Endothelial cell of umbilical vein (primary cell): ENCODE measurements around the gene ASB1. TPM values are rescaled to one million over a fixed set of nuclear protein-coding genes. Genes with fewer than 3 reads are reported as not detected.

Experiments
- BruUV-seq: library from RNA; stranded (reverse); fragments of 400-500 nt; replicated peaks from 2 replicates; lab custom pipeline; 2021; lab: Mats Ljungman, UMichigan
- CTCF ChIA-PET: fragments of 300-600, 350-600 bp; sonication (Branson Sonifier 250); formaldehyde crosslinking; loops from one replicate; lab custom pipeline; 2021; ENCODE audit warnings: antibody characterized with exemption, inconsistent platforms; lab: Charles Lee
- POLR2A ChIA-PET: fragments of 300-600, 350-600 bp; sonication (Branson Sonifier 250); formaldehyde crosslinking; loops from one replicate; lab custom pipeline; 2021; ENCODE audit warnings: antibody characterized with exemption, inconsistent platforms; lab: Charles Lee
- DNase-seq: peaks from one replicate; pipeline ENCODE4 v3.0.0-alpha.2; 2011; ENCODE audit warnings: low read depth, low spot score
- FAIRE-seq: peaks from 2 replicates; lab custom pipeline; 2011; peaks lifted over from hg19 to GRCh38; lab: Jason Lieb, UNC
- H2AFZ ChIP-seq: 2 replicates; pipeline ENCODE4 v1.6.0; 2012; ENCODE audit warnings: low read depth, low read length, control low read depth, inconsistent platforms
- H3K27ac ChIP-seq: 2 replicates; pipeline ENCODE4 v1.5.1; 2011; ENCODE audit warnings: low read depth, mild to moderate bottlenecking, control low read depth, low read length, moderate library complexity; ENCODE audit not compliant: insufficient read depth
- H3K27me3 ChIP-seq, 2 experiments: 2 replicates each; pipeline versions ENCODE4 v1.6.0 to v1.6.1; 2011; ENCODE audit warnings: low read length in 2 of 2, mixed read lengths in 1 of 2; ENCODE audit not compliant: control insufficient read depth in 2 of 2, insufficient read depth in 2 of 2
- H3K36me3 ChIP-seq, 2 experiments: 2 replicates in 1 of 2; 3 replicates in 1 of 2; pipeline ENCODE4 v1.5.1; 2011; ENCODE audit warnings: low read length in 2 of 2, mild to moderate bottlenecking in 1 of 2, moderate library complexity in 1 of 2; ENCODE audit not compliant: control insufficient read depth in 2 of 2, insufficient read depth in 2 of 2; ENCODE audit errors: extremely low read depth in 1 of 2
- H3K4me1 ChIP-seq: 3 replicates; pipeline ENCODE4 v1.5.1; 2011; ENCODE audit warnings: mild to moderate bottlenecking, low read length; ENCODE audit not compliant: control insufficient read depth, insufficient read depth; ENCODE audit errors: extremely low read depth
- H3K4me2 ChIP-seq: 2 replicates; pipeline ENCODE4 v1.6.1; 2011; ENCODE audit warnings: low read length, control low read depth, mixed read lengths; ENCODE audit not compliant: insufficient read depth
- H3K4me3 ChIP-seq, 3 experiments: fragments of 200-600 bp in 1 of 3; sonication (generic), shearing (Covaris generic) in 1 of 3; replicated peaks in 1 of 3; 2 replicates each; pipeline ENCODE4 v1.5.1; 2011 to 2016; ENCODE audit warnings: control low read depth in 3 of 3, low read length in 3 of 3, mild to moderate bottlenecking in 2 of 3, inconsistent platforms in 1 of 3, low read depth in 1 of 3, moderate library complexity in 1 of 3; ENCODE audit not compliant: insufficient read depth in 1 of 3
- H3K79me2 ChIP-seq: 2 replicates; pipeline ENCODE4 v1.6.0; 2012; ENCODE audit warnings: low read length, inconsistent platforms; ENCODE audit not compliant: control insufficient read depth, insufficient read depth
- H3K9ac ChIP-seq: replicated peaks from 2 replicates; pipeline ENCODE3; 2011; ENCODE audit warnings: low read length, control low read depth; ENCODE audit not compliant: insufficient read depth; ENCODE audit errors: extremely low read depth
- H3K9me1 ChIP-seq: replicated peaks from 3 replicates; pipeline ENCODE4 v1.6.0; 2011; ENCODE audit warnings: mild to moderate bottlenecking, low read length; ENCODE audit not compliant: control insufficient read depth, insufficient read depth; ENCODE audit errors: extremely low read depth
- H3K9me3 ChIP-seq: replicated peaks from 2 replicates; pipeline ENCODE4 v1.5.1; 2012; ENCODE audit warnings: low read length, inconsistent platforms; ENCODE audit not compliant: control insufficient read depth, insufficient read depth
- H4K20me1 ChIP-seq: replicated peaks from 2 replicates; pipeline ENCODE3; 2011; ENCODE audit warnings: mild to moderate bottlenecking, low read length; ENCODE audit not compliant: control insufficient read depth, insufficient read depth; ENCODE audit errors: extremely low read depth
- CTCF ChIP-seq, 2 donors: IDR thresholded peaks; 1 replicate in 1 of 2; 2 replicates in 1 of 2; pipeline ENCODE4 v1.5.1; 2011; ENCODE audit warnings: low read length in 2 of 2, mild to moderate bottlenecking in 2 of 2, moderate library complexity in 2 of 2, control low read depth in 1 of 2, inconsistent platforms in 1 of 2, low read depth in 1 of 2; ENCODE audit not compliant: insufficient read depth in 1 of 2; ENCODE audit errors: extremely low read depth in 1 of 2
- EZH2 ChIP-seq: IDR thresholded peaks from 2 replicates; pipeline ENCODE4 v1.6.1; 2012; ENCODE audit warnings: borderline replicate concordance, low read depth, mild to moderate bottlenecking, moderate library complexity, low read length, inconsistent platforms; ENCODE audit not compliant: severe bottlenecking
- FOS ChIP-seq: IDR thresholded peaks from 2 replicates; pipeline ENCODE4 v1.6.1; 2011; ENCODE audit warnings: mild to moderate bottlenecking, low read length, moderate library complexity, borderline replicate concordance; ENCODE audit not compliant: insufficient read depth
- GATA2 ChIP-seq: IDR thresholded peaks from 2 replicates; pipeline ENCODE4 v1.7.0; 2011; ENCODE audit warnings: low read depth, mild to moderate bottlenecking, moderate library complexity, mixed read lengths, low read length; ENCODE audit not compliant: insufficient read length, insufficient read depth
- JUN ChIP-seq: IDR thresholded peaks from 2 replicates; pipeline ENCODE4 v1.6.1; 2011; ENCODE audit warnings: borderline replicate concordance, low read depth; ENCODE audit not compliant: insufficient read length, insufficient read depth
- MAX ChIP-seq: IDR thresholded peaks from 2 replicates; pipeline ENCODE4 v1.6.1; 2011; ENCODE audit not compliant: insufficient read depth, insufficient read length
- MYC ChIP-seq: IDR thresholded peaks from one replicate; pipeline ENCODE4 v1.6.1; 2011; ENCODE audit warnings: mild to moderate bottlenecking, low read depth, low read length
- POLR2A ChIP-seq: IDR thresholded peaks from 2 replicates; pipeline ENCODE4 v1.6.1; 2012; ENCODE audit warnings: low read depth, mild to moderate bottlenecking, control low read depth, low read length
- POLR2AphosphoS5 ChIP-seq: IDR thresholded peaks from 2 replicates; pipeline ENCODE4 v1.6.1; 2012; ENCODE audit warnings: low read depth, mild to moderate bottlenecking, control low read depth, low read length, moderate library complexity; ENCODE audit not compliant: insufficient read depth
- dilution Hi-C: fragments of 300-500 bp; cut with MboI; formaldehyde crosslinking; loops from one replicate; pipeline ENCODE4 v1.15.0; 2019; ENCODE audit warnings: low sequenced_read_pairs; ENCODE audit not compliant: extremely low pct_ligation_motif_present
- intact Hi-C: fragments of 100-400 bp; cut with micrococcal nuclease; formaldehyde crosslinking; loops from one replicate; pipeline ENCODE4 v1.10.0; 2022
- polyA plus RNA-seq, 4 experiments: library from polyadenylated mRNA; depleted of rRNA in 3 of 4; stranded (reverse) in 3 of 4; unstranded in 1 of 4; fragments of >200 nt; gene quantifications; 2 replicates each; pipeline versions ENCODE4 v1.2.1 to v1.2.3, GENCODE V29; 2011 to 2012; ENCODE audit warnings: missing spikeins in 1 of 4
- total RNA-seq: library from RNA; stranded (reverse); gene quantifications from 2 replicates; pipeline ENCODE4 v1.2.3, GENCODE V29; 2021

The ASB1 gene
- total and polyA plus RNA-seq, 2 donors (not counting 3 experiments of a cell fraction or from before 2014, with no cell fraction given) = 12.3 to 16.2 TPM

- TF ChIP-seq GATA2 (no peak), POLR2A (no peak), POLR2AphosphoS5 (no peak), JUN (no peak), CTCF (IDR thresholded peaks at IDR 0.05; ENCODE audit: extremely low read depth in 1 of 2, insufficient read depth in 1 of 2, low read depth in 1 of 2, low read length in 2 of 2) (no peak), EZH2 (no peak), MAX (no peak), FOS (no peak), MYC (no peak)
- Histone ChIP-seq H2AFZ (no peak overlapping the region), H3K27me3 (no peaks in the 10 kb centered on the region), H4K20me1 (no peaks in the 10 kb centered on the region), H3K27ac (no peak overlapping the region), H3K4me3 (no peak overlapping the region), H3K36me3 (no peaks in the 10 kb centered on the region), H3K79me2 (no peaks in the 10 kb centered on the region), H3K9me1 (no peaks in the 10 kb centered on the region), H3K4me1 (no peaks in the 10 kb centered on the region), H3K4me2 (no peak overlapping the region), H3K9ac (no peak overlapping the region), H3K9me3 (no peaks in the 10 kb centered on the region)
- DNase-seq (no peak), FAIRE-seq (no peak)
- no TSS peak for BruUV-seq
- intact Hi-C loops (no loop called here), dilution Hi-C loops (no loop called here)
- ChIA-PET POLR2A (no interaction called here), CTCF (interaction anchor here (0.7 kb wide), 1 partner anchor 287 kb away, joined by 3 read pairs; no protein-coding TSS in a partner anchor)
These were observed 71.5 kb downstream of the ASB1 start for GRCh38 chr2:238498188-238498587.
